HFF-Myc (cell line): ENCODE measurements around the gene EFNB1.
"Not testable (repeated sequence)": the region's sequence is repeated elsewhere in the genome, so short reads cannot be mapped to it uniquely, and the experiment has no call there.

Experiments
- DNase-seq: peaks from one replicate; pipeline ENCODE4 v3.0.0-alpha.2; 2011; ENCODE audit warnings: low read depth; ENCODE audit errors: extremely low read depth
- H3K4me3 ChIP-seq: replicated peaks from 2 replicates; pipeline ENCODE4 v1.5.1; 2011; ENCODE audit warnings: low read depth, mild to moderate bottlenecking, control low read depth, low read length
- TF ChIP-seq, protein P1 (sequence below): IDR thresholded peaks from 2 replicates; pipeline ENCODE4 v1.5.1; 2012; ENCODE audit warnings: mild to moderate bottlenecking, low read depth, low read length, control low read depth; ENCODE audit errors: missing control alignments

The EFNB1 gene

GRCh38 chrX:68828740-68829581, at the start of gene EFNB1:
Gene EFNB1, plus strand, starts transcription at chrX:68829021. Its CDS starts 756 bp downstream, at chrX:68829777.
- TF ChIP-seq, protein P1, sequence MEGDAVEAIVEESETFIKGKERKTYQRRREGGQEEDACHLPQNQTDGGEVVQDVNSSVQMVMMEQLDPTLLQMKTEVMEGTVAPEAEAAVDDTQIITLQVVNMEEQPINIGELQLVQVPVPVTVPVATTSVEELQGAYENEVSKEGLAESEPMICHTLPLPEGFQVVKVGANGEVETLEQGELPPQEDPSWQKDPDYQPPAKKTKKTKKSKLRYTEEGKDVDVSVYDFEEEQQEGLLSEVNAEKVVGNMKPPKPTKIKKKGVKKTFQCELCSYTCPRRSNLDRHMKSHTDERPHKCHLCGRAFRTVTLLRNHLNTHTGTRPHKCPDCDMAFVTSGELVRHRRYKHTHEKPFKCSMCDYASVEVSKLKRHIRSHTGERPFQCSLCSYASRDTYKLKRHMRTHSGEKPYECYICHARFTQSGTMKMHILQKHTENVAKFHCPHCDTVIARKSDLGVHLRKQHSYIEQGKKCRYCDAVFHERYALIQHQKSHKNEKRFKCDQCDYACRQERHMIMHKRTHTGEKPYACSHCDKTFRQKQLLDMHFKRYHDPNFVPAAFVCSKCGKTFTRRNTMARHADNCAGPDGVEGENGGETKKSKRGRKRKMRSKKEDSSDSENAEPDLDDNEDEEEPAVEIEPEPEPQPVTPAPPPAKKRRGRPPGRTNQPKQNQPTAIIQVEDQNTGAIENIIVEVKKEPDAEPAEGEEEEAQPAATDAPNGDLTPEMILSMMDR, result no peak
- DNase-seq, result peak; percentile 73

DNA sequence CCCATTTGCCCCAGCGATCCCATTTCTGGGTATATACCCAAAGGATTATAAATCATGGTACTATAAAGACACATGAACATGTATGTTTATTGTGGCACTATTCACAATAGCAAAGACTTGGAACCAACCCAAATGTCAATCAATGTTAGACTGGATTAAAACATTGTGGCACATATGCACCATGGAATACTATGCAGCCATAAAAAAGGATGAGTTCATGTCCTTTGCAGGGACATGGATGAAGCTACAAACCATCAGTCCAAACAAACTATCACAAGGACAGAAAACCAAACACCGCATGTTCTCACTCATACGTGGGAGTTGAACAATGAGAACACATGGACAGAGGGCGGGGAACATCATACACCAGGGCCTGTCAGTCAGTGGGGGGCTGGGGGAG, 47.5 kb upstream of the EFNB1 start:
- not testable (repeated sequence) for DNase-seq, H3K4me3 ChIP-seq

More at GRCh38 chrX:68828740-68829581, at the start of gene EFNB1:
- H3K4me3 ChIP-seq, result peak within 1 kb of the TSS; percentile 70

DNA sequence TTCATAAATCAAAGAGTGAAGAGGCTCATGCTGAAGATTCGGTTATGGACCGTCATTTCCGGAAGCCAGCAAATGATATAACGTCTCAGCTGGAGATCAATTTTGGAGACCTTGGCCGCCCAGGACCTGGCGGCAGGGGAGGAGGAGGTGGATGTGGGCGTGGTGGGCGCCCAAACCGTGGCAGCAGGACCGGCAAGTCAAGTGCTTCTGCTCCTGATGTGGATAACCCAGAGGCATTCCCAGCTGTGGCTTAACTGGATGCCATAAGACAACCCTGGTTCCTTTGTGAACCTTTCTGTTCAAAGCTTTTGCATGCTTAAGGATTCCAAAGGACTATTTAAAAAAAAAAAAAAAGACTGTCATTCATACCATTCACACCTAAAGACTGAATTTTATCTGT, 44.0 kb upstream of the EFNB1 start:
- TF ChIP-seq, protein P1, result no peak
- DNase-seq, result no peak
- H3K4me3 ChIP-seq, result no peak overlapping the region

GRCh38 chrX:68786581-68786980, 42.2 kb upstream of the EFNB1 start:
- H3K4me3 ChIP-seq, DNase-seq: not testable (repeated sequence)

GRCh38 chrX:68789966-68790365, 38.9 kb upstream of the EFNB1 start:
- no peak overlapping the region for H3K4me3 ChIP-seq
- TF ChIP-seq, protein P1, result no peak
- DNase-seq, result no peak

- no peak for DNase-seq
- no peak overlapping the region for H3K4me3 ChIP-seq
- TF ChIP-seq, protein P1, result no peak
Observed at GRCh38 chrX:68792083-68792482, 36.7 kb upstream of the EFNB1 start.

DNA sequence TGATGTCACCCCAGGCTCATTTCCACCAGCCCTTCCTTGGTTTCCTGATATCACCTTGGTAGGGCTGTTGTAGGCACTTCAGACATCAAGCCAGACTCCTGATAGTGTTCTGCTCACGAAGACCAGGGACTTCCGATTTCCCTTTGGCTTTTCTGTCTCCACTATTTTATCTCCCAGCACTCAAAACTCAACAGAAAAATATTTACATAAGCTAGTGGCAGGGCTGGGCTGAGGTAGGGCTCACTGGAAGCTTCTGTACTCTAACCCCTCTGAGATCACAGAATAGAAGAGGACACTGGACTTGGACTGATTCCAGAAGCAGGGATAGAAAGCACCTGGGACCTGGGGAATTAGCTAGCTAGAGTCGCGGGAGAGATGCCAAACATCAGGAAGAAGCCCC, 34.4 kb upstream of the EFNB1 start:
- TF ChIP-seq, protein P1, result no peak
- no peak overlapping the region for H3K4me3 ChIP-seq
- DNase-seq, result no peak

- TF ChIP-seq, protein P1, result no peak
- H3K4me3 ChIP-seq, result no peak overlapping the region
Observed at GRCh38 chrX:68795741-68796140, 33.1 kb upstream of the EFNB1 start.

GRCh38 chrX:68798400-68798799, 30.4 kb upstream of the EFNB1 start:
- not testable (repeated sequence) for H3K4me3 ChIP-seq, DNase-seq

More at GRCh38 chrX:68795741-68796140, 33.1 kb upstream of the EFNB1 start:
- no peak for DNase-seq
